Astrocyte (in vitro differentiated cells and primary cell): ENCODE measurements around the gene PRDM10. TPM values are rescaled to one million over a fixed set of nuclear protein-coding genes. Genes with fewer than 3 reads are reported as not detected.

Experiments used
- DNase-seq: peaks from one replicate; pipeline ENCODE4 v3.0.0-alpha.2; 2010; ENCODE audit warnings: low read depth
- FAIRE-seq: peaks from 2 replicates; lab custom pipeline; 2011; peaks lifted over from hg19 to GRCh38; lab: Jason Lieb, UNC
- H2AFZ ChIP-seq: 2 replicates; pipeline ENCODE4 v1.6.0; 2012; ENCODE audit warnings: low read depth, low read length, inconsistent platforms
- H3K27ac ChIP-seq: 2 replicates; pipeline ENCODE4 v1.5.1; 2011; ENCODE audit warnings: low read depth, low read length, inconsistent platforms
- H3K27me3 ChIP-seq: 2 replicates; pipeline ENCODE4 v1.6.0; 2011; ENCODE audit warnings: low read length, inconsistent platforms; ENCODE audit not compliant: insufficient read depth
- H3K36me3 ChIP-seq: 2 replicates; pipeline ENCODE4 v1.5.1; 2011; ENCODE audit warnings: low read length, inconsistent platforms; ENCODE audit not compliant: insufficient read depth
- H3K4me1 ChIP-seq: 2 replicates; pipeline ENCODE4 v1.5.1; 2011; ENCODE audit warnings: low read length, inconsistent platforms; ENCODE audit not compliant: insufficient read depth
- H3K4me2 ChIP-seq: 2 replicates; pipeline ENCODE4 v1.6.0; 2012; ENCODE audit warnings: low read length, inconsistent platforms
- H3K4me3 ChIP-seq: 2 replicates; pipeline ENCODE4 v1.5.1; 2011; ENCODE audit warnings: low read depth, mild to moderate bottlenecking, low read length, inconsistent platforms; ENCODE audit not compliant: insufficient read depth
- H3K79me2 ChIP-seq: 2 replicates; pipeline ENCODE4 v1.6.0; 2012; ENCODE audit warnings: mild to moderate bottlenecking, low read length, inconsistent platforms; ENCODE audit not compliant: insufficient read depth
- H3K9ac ChIP-seq: 2 replicates; pipeline ENCODE4 v1.6.0; 2012; ENCODE audit warnings: mild to moderate bottlenecking, low read length, inconsistent platforms
- H3K9me3 ChIP-seq: 2 replicates; pipeline ENCODE4 v1.5.1; 2012; ENCODE audit warnings: low read depth, mild to moderate bottlenecking, low read length, inconsistent platforms; ENCODE audit not compliant: insufficient read depth
- H4K20me1 ChIP-seq: 2 replicates; pipeline ENCODE4 v1.6.0; 2012; ENCODE audit warnings: low read length, inconsistent platforms; ENCODE audit not compliant: insufficient read depth
- H3K27ac Mint-ChIP-seq: one replicate; pipeline ENCODE4 v1.8.0; 2021; ENCODE audit warnings: mild to moderate bottlenecking, mixed read lengths; ENCODE audit not compliant: unreplicated experiment
- H3K27me3 Mint-ChIP-seq: one replicate; pipeline ENCODE4 v1.8.0; 2021; ENCODE audit warnings: low read depth, mixed read lengths; ENCODE audit not compliant: unreplicated experiment
- H3K36me3 Mint-ChIP-seq: one replicate; pipeline ENCODE4 v1.8.0; 2021; ENCODE audit warnings: low read depth, mixed read lengths; ENCODE audit not compliant: unreplicated experiment
- H3K4me1 Mint-ChIP-seq: one replicate; pipeline ENCODE4 v1.8.0; 2021; ENCODE audit warnings: low read depth, mixed read lengths; ENCODE audit not compliant: unreplicated experiment
- H3K4me3 Mint-ChIP-seq: one replicate; pipeline ENCODE4 v1.8.0; 2021; ENCODE audit warnings: mild to moderate bottlenecking, moderate library complexity, mixed read lengths; ENCODE audit not compliant: unreplicated experiment
- H3K9me3 Mint-ChIP-seq: one replicate; pipeline ENCODE4 v1.8.0; 2021; ENCODE audit warnings: mild to moderate bottlenecking, mixed read lengths; ENCODE audit not compliant: unreplicated experiment
- CTCF ChIP-seq: IDR thresholded peaks from 2 replicates; pipeline ENCODE4 v1.5.1; 2011; ENCODE audit warnings: low read depth, mild to moderate bottlenecking, inconsistent platforms, low read length, moderate library complexity; ENCODE audit not compliant: insufficient read depth
- EZH2 ChIP-seq: IDR thresholded peaks from 2 replicates; pipeline ENCODE4 v1.6.1; 2012; ENCODE audit warnings: mild to moderate bottlenecking, low read length, inconsistent platforms; ENCODE audit not compliant: insufficient read depth
- total RNA-seq: library from RNA; stranded (reverse); gene quantifications from 2 replicates; pipeline ENCODE4 v1.2.1, GENCODE V29; 2021

The PRDM10 gene
- total RNA-seq, 1 donor from 2014 or later: 10.1 TPM

GRCh38 chr11:130043575-130043974, 40.9 kb upstream of the PRDM10 start:
- Mint-ChIP-seq H3K36me3 (no peaks in the 10 kb centered on the region), H3K4me3 (no peak overlapping the region), H3K27ac (no peak overlapping the region), H3K9me3 (no peaks in the 10 kb centered on the region), H3K27me3 (no peaks in the 10 kb centered on the region), H3K4me1 (peaks cover 4% of the 10 kb centered on the region)
- H3K4me1 ChIP-seq: peaks cover 8% of the 10 kb centered on the region
- no peaks in the 10 kb centered on the region for H4K20me1 ChIP-seq
- H3K27ac ChIP-seq: no peak overlapping the region
- no peak overlapping the region for H2AFZ ChIP-seq
- FAIRE-seq (no peak), DNase-seq (no peak)
- no peaks in the 10 kb centered on the region for H3K27me3 ChIP-seq
- no peaks in the 10 kb centered on the region for H3K9me3 ChIP-seq
- H3K4me3 ChIP-seq: no peak overlapping the region
- no peaks in the 10 kb centered on the region for H3K36me3 ChIP-seq
- H3K9ac ChIP-seq: no peak overlapping the region
- H3K79me2 ChIP-seq: no peaks in the 10 kb centered on the region
- H3K4me2 ChIP-seq: no peak overlapping the region
- no peak for TF ChIP-seq CTCF
- TF ChIP-seq EZH2: no peak

- Histone ChIP-seq H3K4me2 (peak overlapping the region; percentile 19), H3K4me1 (peaks cover 18% of the 10 kb centered on the region), H3K9ac (peak overlapping the region; percentile 1), H3K9me3 (no peaks in the 10 kb centered on the region), H3K36me3 (no peaks in the 10 kb centered on the region), H3K4me3 (no peak overlapping the region), H3K27me3 (no peaks in the 10 kb centered on the region), H2AFZ (peak overlapping the region; percentile 37), H3K79me2 (no peaks in the 10 kb centered on the region), H3K27ac (peak overlapping the region; percentile 10), H4K20me1 (no peaks in the 10 kb centered on the region)
- Mint-ChIP-seq H3K27ac (peak overlapping the region; percentile 80), H3K4me1 (peaks cover 14% of the 10 kb centered on the region), H3K4me3 (no peak overlapping the region), H3K36me3 (no peaks in the 10 kb centered on the region), H3K27me3 (no peaks in the 10 kb centered on the region), H3K9me3 (no peaks in the 10 kb centered on the region)
- DNase-seq (peak; percentile 87), FAIRE-seq (peak; percentile 54)
- no peak for TF ChIP-seq CTCF
- TF ChIP-seq EZH2: no peak
Observed at GRCh38 chr11:130042093-130042591, 39.5 kb upstream of the PRDM10 start.

GRCh38 chr11:130040281-130040940, 37.8 kb upstream of the PRDM10 start:
- Histone ChIP-seq H3K4me2 (no peak overlapping the region), H3K9ac (no peak overlapping the region), H4K20me1 (no peaks in the 10 kb centered on the region), H3K79me2 (no peaks in the 10 kb centered on the region), H2AFZ (no peak overlapping the region), H3K9me3 (no peaks in the 10 kb centered on the region), H3K4me3 (no peak overlapping the region), H3K27ac (no peak overlapping the region), H3K4me1 (peaks cover 19% of the 10 kb centered on the region), H3K27me3 (no peaks in the 10 kb centered on the region), H3K36me3 (no peaks in the 10 kb centered on the region)
- H3K4me1 Mint-ChIP-seq: peaks cover 16% of the 10 kb centered on the region
- no peaks in the 10 kb centered on the region for H3K9me3 Mint-ChIP-seq
- H3K27me3 Mint-ChIP-seq: no peaks in the 10 kb centered on the region
- H3K27ac Mint-ChIP-seq: no peak overlapping the region
- H3K36me3 Mint-ChIP-seq: no peaks in the 10 kb centered on the region
- H3K4me3 Mint-ChIP-seq: no peak overlapping the region
- TF ChIP-seq EZH2 (no peak), CTCF (no peak)
- FAIRE-seq (no peak), DNase-seq (no peak)
